Endothelial cell of umbilical vein (primary cell): ENCODE results near the gene HTRA3. TPM values are rescaled to one million over a fixed set of nuclear protein-coding genes. Genes with fewer than 3 reads are reported as not detected.

Source experiments
- BruUV-seq: library from RNA; stranded (reverse); fragments of 400-500 nt; replicated peaks from 2 replicates; lab custom pipeline; 2021; lab: Mats Ljungman, UMichigan
- CTCF ChIA-PET: fragments of 300-600, 350-600 bp; sonication (Branson Sonifier 250); formaldehyde crosslinking; loops from one replicate; lab custom pipeline; 2021; ENCODE audit warnings: antibody characterized with exemption, inconsistent platforms; lab: Charles Lee
- POLR2A ChIA-PET: fragments of 300-600, 350-600 bp; sonication (Branson Sonifier 250); formaldehyde crosslinking; loops from one replicate; lab custom pipeline; 2021; ENCODE audit warnings: antibody characterized with exemption, inconsistent platforms; lab: Charles Lee
- DNase-seq: peaks from one replicate; pipeline ENCODE4 v3.0.0-alpha.2; 2011; ENCODE audit warnings: low read depth, low spot score
- FAIRE-seq: peaks from 2 replicates; lab custom pipeline; 2011; peaks lifted over from hg19 to GRCh38; lab: Jason Lieb, UNC
- H2AFZ ChIP-seq: 2 replicates; pipeline ENCODE4 v1.6.0; 2012; ENCODE audit warnings: low read depth, low read length, control low read depth, inconsistent platforms
- H3K27ac ChIP-seq: 2 replicates; pipeline ENCODE4 v1.5.1; 2011; ENCODE audit warnings: low read depth, mild to moderate bottlenecking, control low read depth, low read length, moderate library complexity; ENCODE audit not compliant: insufficient read depth
- H3K27me3 ChIP-seq, 2 experiments: 2 replicates each; pipeline versions ENCODE4 v1.6.0 to v1.6.1; 2011; ENCODE audit warnings: low read length in 2 of 2, mixed read lengths in 1 of 2; ENCODE audit not compliant: control insufficient read depth in 2 of 2, insufficient read depth in 2 of 2
- H3K36me3 ChIP-seq, 2 experiments: 2 replicates in 1 of 2; 3 replicates in 1 of 2; pipeline ENCODE4 v1.5.1; 2011; ENCODE audit warnings: low read length in 2 of 2, mild to moderate bottlenecking in 1 of 2, moderate library complexity in 1 of 2; ENCODE audit not compliant: control insufficient read depth in 2 of 2, insufficient read depth in 2 of 2; ENCODE audit errors: extremely low read depth in 1 of 2
- H3K4me1 ChIP-seq: 3 replicates; pipeline ENCODE4 v1.5.1; 2011; ENCODE audit warnings: mild to moderate bottlenecking, low read length; ENCODE audit not compliant: control insufficient read depth, insufficient read depth; ENCODE audit errors: extremely low read depth
- H3K4me2 ChIP-seq: 2 replicates; pipeline ENCODE4 v1.6.1; 2011; ENCODE audit warnings: low read length, control low read depth, mixed read lengths; ENCODE audit not compliant: insufficient read depth
- H3K4me3 ChIP-seq, 3 experiments: fragments of 200-600 bp in 1 of 3; sonication (generic), shearing (Covaris generic) in 1 of 3; replicated peaks in 1 of 3; 2 replicates each; pipeline ENCODE4 v1.5.1; 2011 to 2016; ENCODE audit warnings: control low read depth in 3 of 3, low read length in 3 of 3, mild to moderate bottlenecking in 2 of 3, inconsistent platforms in 1 of 3, low read depth in 1 of 3, moderate library complexity in 1 of 3; ENCODE audit not compliant: insufficient read depth in 1 of 3
- H3K79me2 ChIP-seq: 2 replicates; pipeline ENCODE4 v1.6.0; 2012; ENCODE audit warnings: low read length, inconsistent platforms; ENCODE audit not compliant: control insufficient read depth, insufficient read depth
- H3K9ac ChIP-seq: replicated peaks from 2 replicates; pipeline ENCODE3; 2011; ENCODE audit warnings: low read length, control low read depth; ENCODE audit not compliant: insufficient read depth; ENCODE audit errors: extremely low read depth
- H3K9me1 ChIP-seq: replicated peaks from 3 replicates; pipeline ENCODE4 v1.6.0; 2011; ENCODE audit warnings: mild to moderate bottlenecking, low read length; ENCODE audit not compliant: control insufficient read depth, insufficient read depth; ENCODE audit errors: extremely low read depth
- H3K9me3 ChIP-seq: replicated peaks from 2 replicates; pipeline ENCODE4 v1.5.1; 2012; ENCODE audit warnings: low read length, inconsistent platforms; ENCODE audit not compliant: control insufficient read depth, insufficient read depth
- H4K20me1 ChIP-seq: replicated peaks from 2 replicates; pipeline ENCODE3; 2011; ENCODE audit warnings: mild to moderate bottlenecking, low read length; ENCODE audit not compliant: control insufficient read depth, insufficient read depth; ENCODE audit errors: extremely low read depth
- EZH2 ChIP-seq: IDR thresholded peaks from 2 replicates; pipeline ENCODE4 v1.6.1; 2012; ENCODE audit warnings: borderline replicate concordance, low read depth, mild to moderate bottlenecking, moderate library complexity, low read length, inconsistent platforms; ENCODE audit not compliant: severe bottlenecking
- FOS ChIP-seq: IDR thresholded peaks from 2 replicates; pipeline ENCODE4 v1.6.1; 2011; ENCODE audit warnings: mild to moderate bottlenecking, low read length, moderate library complexity, borderline replicate concordance; ENCODE audit not compliant: insufficient read depth
- GATA2 ChIP-seq: IDR thresholded peaks from 2 replicates; pipeline ENCODE4 v1.7.0; 2011; ENCODE audit warnings: low read depth, mild to moderate bottlenecking, moderate library complexity, mixed read lengths, low read length; ENCODE audit not compliant: insufficient read length, insufficient read depth
- JUN ChIP-seq: IDR thresholded peaks from 2 replicates; pipeline ENCODE4 v1.6.1; 2011; ENCODE audit warnings: borderline replicate concordance, low read depth; ENCODE audit not compliant: insufficient read length, insufficient read depth
- MYC ChIP-seq: IDR thresholded peaks from one replicate; pipeline ENCODE4 v1.6.1; 2011; ENCODE audit warnings: mild to moderate bottlenecking, low read depth, low read length
- POLR2A ChIP-seq: IDR thresholded peaks from 2 replicates; pipeline ENCODE4 v1.6.1; 2012; ENCODE audit warnings: low read depth, mild to moderate bottlenecking, control low read depth, low read length
- POLR2AphosphoS5 ChIP-seq: IDR thresholded peaks from 2 replicates; pipeline ENCODE4 v1.6.1; 2012; ENCODE audit warnings: low read depth, mild to moderate bottlenecking, control low read depth, low read length, moderate library complexity; ENCODE audit not compliant: insufficient read depth
- dilution Hi-C: fragments of 300-500 bp; cut with MboI; formaldehyde crosslinking; loops from one replicate; pipeline ENCODE4 v1.15.0; 2019; ENCODE audit warnings: low sequenced_read_pairs; ENCODE audit not compliant: extremely low pct_ligation_motif_present
- intact Hi-C: fragments of 100-400 bp; cut with micrococcal nuclease; formaldehyde crosslinking; loops from one replicate; pipeline ENCODE4 v1.10.0; 2022
- polyA plus RNA-seq, 4 experiments: library from polyadenylated mRNA; depleted of rRNA in 3 of 4; stranded (reverse) in 3 of 4; unstranded in 1 of 4; fragments of >200 nt; gene quantifications; 2 replicates each; pipeline versions ENCODE4 v1.2.1 to v1.2.3, GENCODE V29; 2011 to 2012; ENCODE audit warnings: missing spikeins in 1 of 4
- total RNA-seq: library from RNA; stranded (reverse); gene quantifications from 2 replicates; pipeline ENCODE4 v1.2.3, GENCODE V29; 2021
- TF ChIP-seq, protein P1 (sequence below): IDR thresholded peaks from 2 replicates; pipeline ENCODE4 v1.6.1; 2011; ENCODE audit not compliant: insufficient read depth, insufficient read length
- TF ChIP-seq, protein P2 (sequence below), 2 donors: IDR thresholded peaks; 1 replicate in 1 of 2; 2 replicates in 1 of 2; pipeline ENCODE4 v1.5.1; 2011; ENCODE audit warnings: low read length in 2 of 2, mild to moderate bottlenecking in 2 of 2, moderate library complexity in 2 of 2, control low read depth in 1 of 2, inconsistent platforms in 1 of 2, low read depth in 1 of 2; ENCODE audit not compliant: insufficient read depth in 1 of 2; ENCODE audit errors: extremely low read depth in 1 of 2

HTRA3 gene
- total and polyA plus RNA-seq, 2 donors (not counting 3 experiments of a cell fraction or from before 2014, with no cell fraction given), result 9.0 to 12.0 TPM

DNA sequence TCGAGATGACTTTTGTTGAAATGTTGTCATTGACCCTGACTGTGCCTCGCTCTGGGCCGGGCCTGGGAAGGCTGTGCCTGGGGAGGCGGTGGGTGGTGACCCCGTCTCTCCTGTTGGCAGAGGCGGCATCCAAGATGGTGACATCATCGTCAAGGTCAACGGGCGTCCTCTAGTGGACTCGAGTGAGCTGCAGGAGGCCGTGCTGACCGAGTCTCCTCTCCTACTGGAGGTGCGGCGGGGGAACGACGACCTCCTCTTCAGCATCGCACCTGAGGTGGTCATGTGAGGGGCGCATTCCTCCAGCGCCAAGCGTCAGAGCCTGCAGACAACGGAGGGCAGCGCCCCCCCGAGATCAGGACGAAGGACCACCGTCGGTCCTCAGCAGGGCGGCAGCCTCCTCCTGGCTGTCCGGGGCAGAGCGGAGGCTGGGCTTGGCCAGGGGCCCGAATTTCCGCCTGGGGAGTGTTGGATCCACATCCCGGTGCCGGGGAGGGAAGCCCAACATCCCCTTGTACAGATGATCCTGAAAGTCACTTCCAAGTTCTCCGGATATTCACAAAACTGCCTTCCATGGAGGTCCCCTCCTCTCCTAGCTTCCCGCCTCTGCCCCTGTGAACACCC lies 36.4 kb downstream of the HTRA3 start:
- H3K4me2 ChIP-seq, result no peak overlapping the region
- H3K36me3 ChIP-seq, result no peaks in the 10 kb centered on the region
- no peaks in the 10 kb centered on the region for H3K79me2 ChIP-seq
- ChIA-PET CTCF (interaction anchor here (1.3 kb wide), 1 partner anchor 10 kb away, joined by 4 read pairs; no protein-coding TSS in a partner anchor), POLR2A (no interaction called here)
- H3K27me3 ChIP-seq, result peaks cover 0 to 4% of the 10 kb centered on the region in 2 experiments
- H2AFZ ChIP-seq, result no peak overlapping the region
- no peak for FAIRE-seq
- TF ChIP-seq, protein P1, sequence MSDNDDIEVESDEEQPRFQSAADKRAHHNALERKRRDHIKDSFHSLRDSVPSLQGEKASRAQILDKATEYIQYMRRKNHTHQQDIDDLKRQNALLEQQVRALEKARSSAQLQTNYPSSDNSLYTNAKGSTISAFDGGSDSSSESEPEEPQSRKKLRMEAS, result no peak
- TF ChIP-seq JUN (no peak), GATA2 (no peak), POLR2AphosphoS5 (no peak), POLR2A (no peak), FOS (no peak), MYC (no peak), EZH2 (no peak)
- TF ChIP-seq, protein P2, sequence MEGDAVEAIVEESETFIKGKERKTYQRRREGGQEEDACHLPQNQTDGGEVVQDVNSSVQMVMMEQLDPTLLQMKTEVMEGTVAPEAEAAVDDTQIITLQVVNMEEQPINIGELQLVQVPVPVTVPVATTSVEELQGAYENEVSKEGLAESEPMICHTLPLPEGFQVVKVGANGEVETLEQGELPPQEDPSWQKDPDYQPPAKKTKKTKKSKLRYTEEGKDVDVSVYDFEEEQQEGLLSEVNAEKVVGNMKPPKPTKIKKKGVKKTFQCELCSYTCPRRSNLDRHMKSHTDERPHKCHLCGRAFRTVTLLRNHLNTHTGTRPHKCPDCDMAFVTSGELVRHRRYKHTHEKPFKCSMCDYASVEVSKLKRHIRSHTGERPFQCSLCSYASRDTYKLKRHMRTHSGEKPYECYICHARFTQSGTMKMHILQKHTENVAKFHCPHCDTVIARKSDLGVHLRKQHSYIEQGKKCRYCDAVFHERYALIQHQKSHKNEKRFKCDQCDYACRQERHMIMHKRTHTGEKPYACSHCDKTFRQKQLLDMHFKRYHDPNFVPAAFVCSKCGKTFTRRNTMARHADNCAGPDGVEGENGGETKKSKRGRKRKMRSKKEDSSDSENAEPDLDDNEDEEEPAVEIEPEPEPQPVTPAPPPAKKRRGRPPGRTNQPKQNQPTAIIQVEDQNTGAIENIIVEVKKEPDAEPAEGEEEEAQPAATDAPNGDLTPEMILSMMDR (IDR thresholded peaks at IDR 0.05; ENCODE audit: extremely low read depth in 1 of 2, insufficient read depth in 1 of 2, low read depth in 1 of 2, low read length in 2 of 2), result no peak
- DNase-seq, result no peak
- BruUV-seq, result no TSS peak
- no peak overlapping the region for H3K9ac ChIP-seq
- H3K27ac ChIP-seq, result no peak overlapping the region
- no peak overlapping the region for H3K4me3 ChIP-seq
- dilution Hi-C loops (no loop called here), intact Hi-C loops (no loop called here)
- no peaks in the 10 kb centered on the region for H3K9me3 ChIP-seq
- no peaks in the 10 kb centered on the region for H3K9me1 ChIP-seq
- no peaks in the 10 kb centered on the region for H4K20me1 ChIP-seq
- no peaks in the 10 kb centered on the region for H3K4me1 ChIP-seq
